RCC 7860 (cell line): ENCODE results near the gene PTPA.
"Not testable (repeated sequence)": the region's sequence is repeated elsewhere in the genome, so short reads cannot be mapped to it uniquely, and the experiment has no call there.

Experiments used
- DNase-seq: peaks from one replicate; pipeline ENCODE4 v3.0.0-alpha.2; 2015; ENCODE audit warnings: low spot score
- FAIRE-seq: peaks from 2 replicates; lab custom pipeline; 2012; peaks lifted over from hg19 to GRCh38; lab: Jason Lieb, UNC

PTPA gene

DNA sequence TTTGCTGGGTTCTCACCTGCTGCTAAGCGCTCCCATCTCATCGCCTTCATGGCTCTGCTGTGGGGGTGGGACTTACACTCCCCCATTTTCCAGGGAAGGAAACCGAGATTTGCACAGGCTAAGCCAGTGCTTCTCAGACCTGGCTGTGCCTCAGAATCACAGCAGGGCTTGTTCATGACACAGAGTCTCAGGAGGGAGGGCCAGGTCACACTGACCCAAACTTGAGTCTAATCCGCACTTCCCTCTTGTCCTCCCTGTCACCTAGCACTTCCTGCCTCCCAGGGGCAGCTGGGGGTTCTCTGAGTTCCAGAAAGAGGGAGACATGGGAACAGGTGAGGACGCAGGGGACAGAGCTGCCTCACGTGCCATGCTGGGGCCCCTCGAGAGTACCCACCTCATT is 82.4 kb downstream of the PTPA start:
- FAIRE-seq, result no peak
- DNase-seq, result no peak

DNA sequence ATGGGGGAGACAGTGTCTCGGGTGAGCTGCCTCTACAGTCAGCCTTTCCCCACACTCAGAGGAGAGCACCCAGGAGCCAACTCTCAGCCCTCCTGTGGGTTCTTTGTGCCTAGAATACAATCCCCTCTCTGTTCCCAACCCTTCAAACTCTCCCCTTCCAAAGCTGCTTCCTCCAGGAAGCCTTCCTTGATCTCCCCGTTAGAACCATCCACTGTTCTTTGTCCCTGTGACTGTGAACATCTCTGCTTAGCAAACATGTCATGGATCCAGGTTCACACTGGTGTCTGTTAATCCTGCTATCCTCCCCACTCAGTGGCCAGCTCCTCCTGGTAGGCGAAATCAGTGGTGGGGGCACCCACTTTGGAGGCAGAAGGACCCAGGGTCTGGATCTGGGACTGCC is 83.0 kb downstream of the PTPA start:
- DNase-seq (no peak), FAIRE-seq (no peak)

DNA sequence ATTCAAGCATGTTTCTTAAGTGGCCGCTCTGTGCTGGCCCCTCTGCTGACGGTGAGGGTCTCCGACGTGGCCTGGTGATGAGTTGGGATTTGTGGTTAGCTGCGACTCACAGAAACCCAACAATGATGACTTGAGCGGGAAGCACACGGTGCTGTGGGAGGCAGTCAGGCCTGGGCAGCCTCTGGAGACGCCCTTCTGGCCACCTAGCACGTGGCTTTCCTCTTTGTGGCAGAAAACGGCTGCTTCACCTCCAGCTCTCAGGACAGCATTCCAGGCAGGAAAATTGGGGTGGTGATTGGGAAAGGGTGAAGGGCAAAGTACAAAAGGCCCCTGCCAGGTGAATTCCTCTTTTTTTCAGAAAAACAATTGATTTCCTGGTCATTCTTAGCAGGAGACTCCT is 84.4 kb downstream of the PTPA start:
- no peak for FAIRE-seq
- no peak for DNase-seq

DNA sequence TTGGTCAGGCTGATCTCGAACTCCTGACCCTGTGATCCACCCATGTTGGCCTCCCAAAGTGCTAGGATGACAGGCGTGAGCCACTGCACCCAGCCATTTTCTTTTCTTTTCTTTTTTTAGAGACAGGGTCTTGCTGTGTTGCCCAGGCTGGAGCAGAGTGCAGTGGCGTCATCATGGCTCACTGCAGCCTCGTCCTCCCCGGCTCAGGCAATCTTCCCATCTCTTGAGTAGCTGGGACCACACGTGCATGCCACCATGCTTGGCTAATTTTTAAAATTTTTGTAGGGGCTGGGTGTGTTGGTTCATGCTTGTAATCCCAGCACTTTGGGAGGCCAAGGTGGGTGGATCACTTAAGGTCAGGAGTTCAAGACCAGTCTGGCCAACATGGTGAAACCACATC is 85.8 kb downstream of the PTPA start:
- FAIRE-seq, result not testable (repeated sequence)

DNA sequence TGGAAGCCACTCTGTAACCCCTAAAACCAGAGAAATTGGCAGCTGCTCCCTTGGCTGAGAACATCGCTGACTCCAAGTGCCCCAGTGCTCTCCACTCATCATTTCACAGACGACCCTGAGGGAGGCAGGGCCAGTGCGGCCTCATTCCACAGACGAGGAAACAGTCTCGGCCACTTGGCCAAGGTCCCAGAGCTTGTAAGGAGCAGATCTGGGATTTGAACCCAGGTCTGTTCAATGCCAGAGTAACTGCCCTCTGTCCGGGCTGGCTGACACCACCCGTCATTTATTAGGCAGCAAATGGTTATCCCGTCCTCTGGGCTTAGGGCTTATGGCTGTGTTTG is 86.7 kb downstream of the PTPA start:
- DNase-seq, result no peak
- FAIRE-seq, result no peak

More for the DNA sequence above, 85.8 kb downstream of the PTPA start:
- not testable (repeated sequence) for DNase-seq
